Caco-2 (cell line): Measurements from ENCODE around the gene JARID2. TPM values are rescaled to one million over a fixed set of nuclear protein-coding genes. Genes with fewer than 3 reads are reported as not detected.

Experiments
- BruUV-seq: library from RNA; stranded (reverse); fragments of 400-500 nt; replicated peaks from 2 replicates; lab custom pipeline; 2021; lab: Mats Ljungman, UMichigan
- CTCF ChIA-PET: fragments of 300-600 bp; sonication (Branson Sonifier 250); formaldehyde crosslinking; loops from one replicate; lab custom pipeline; 2022; ENCODE audit warnings: antibody characterized with exemption; lab: Charles Lee
- POLR2A ChIA-PET: fragments of 300-600 bp; sonication (Branson Sonifier 250); formaldehyde crosslinking; loops from one replicate; lab custom pipeline; 2022; ENCODE audit warnings: antibody characterized with exemption; lab: Charles Lee
- DNase-seq, 2 experiments: peaks; one replicate each; pipeline versions ENCODE4 v3.0.0 to v3.0.0-alpha.2; 2020 to 2022
- H3K27me3 ChIP-seq: replicated peaks from 2 replicates; pipeline ENCODE4 v1.6.0; 2011; ENCODE audit warnings: low read length; ENCODE audit not compliant: control insufficient read depth, insufficient read depth
- H3K36me3 ChIP-seq: 2 replicates; pipeline ENCODE4 v1.5.1; 2011; ENCODE audit warnings: low read length; ENCODE audit not compliant: control insufficient read depth, insufficient read depth
- H3K4me1 ChIP-seq: fragments of 250-450 bp; sonication (Bioruptor Pico); 2 replicates; pipeline ENCODE4 v1.5.1; 2020; ENCODE audit warnings: mild to moderate bottlenecking
- H3K4me3 ChIP-seq: 2 replicates; pipeline ENCODE4 v1.5.1; 2011; ENCODE audit warnings: low read depth, mild to moderate bottlenecking, control low read depth, low read length
- H3K9me3 ChIP-seq: fragments of 250-450 bp; sonication (Bioruptor Pico); 2 replicates; pipeline ENCODE4 v1.5.1; 2020; ENCODE audit warnings: mild to moderate bottlenecking, moderate library complexity
- H3K27ac Mint-ChIP-seq: one replicate; pipeline ENCODE4 v1.8.0; 2022; ENCODE audit warnings: mixed read lengths; ENCODE audit not compliant: unreplicated experiment
- H3K27me3 Mint-ChIP-seq: one replicate; pipeline ENCODE4 v1.8.0; 2022; ENCODE audit warnings: mixed read lengths; ENCODE audit not compliant: insufficient read depth, unreplicated experiment
- H3K36me3 Mint-ChIP-seq: one replicate; pipeline ENCODE4 v1.8.0; 2022; ENCODE audit warnings: mild to moderate bottlenecking, mixed read lengths; ENCODE audit not compliant: insufficient read depth, unreplicated experiment
- H3K4me1 Mint-ChIP-seq: one replicate; pipeline ENCODE4 v1.8.0; 2022; ENCODE audit warnings: low read depth, mixed read lengths; ENCODE audit not compliant: unreplicated experiment
- H3K4me3 Mint-ChIP-seq: one replicate; pipeline ENCODE4 v1.8.0; 2022; ENCODE audit warnings: mild to moderate bottlenecking, moderate library complexity, mixed read lengths; ENCODE audit not compliant: unreplicated experiment
- H3K9me3 Mint-ChIP-seq: one replicate; pipeline ENCODE4 v1.8.0; 2022; ENCODE audit warnings: mixed read lengths; ENCODE audit not compliant: unreplicated experiment
- CTCF ChIP-seq, 2 experiments: fragments of 200-600 bp in 1 of 2; IDR thresholded peaks; 1 replicate in 1 of 2; 2 replicates in 1 of 2; pipeline versions ENCODE4 v1.5.1 to v1.8.0; 2011 to 2022; ENCODE audit warnings: antibody characterized with exemption in 1 of 2, control low read depth in 1 of 2, inconsistent platforms in 1 of 2, low read depth in 1 of 2, low read length in 1 of 2, mild to moderate bottlenecking in 1 of 2, moderate library complexity in 1 of 2; ENCODE audit not compliant: insufficient read depth in 1 of 2, severe bottlenecking in 1 of 2, unreplicated experiment in 1 of 2
- intact Hi-C: fragments of 100-400 bp; cut with micrococcal nuclease; formaldehyde crosslinking; loops from one replicate; pipeline ENCODE4 v1.10.0; 2022; ENCODE audit not compliant: unreplicated experiment
- total RNA-seq: library from RNA; stranded (reverse); gene quantifications from 2 replicates; pipeline ENCODE4 v1.2.3, GENCODE V29; 2022

The JARID2 gene
- total RNA-seq, 1 experiment from 2014 or later = 18.3 TPM

DNA sequence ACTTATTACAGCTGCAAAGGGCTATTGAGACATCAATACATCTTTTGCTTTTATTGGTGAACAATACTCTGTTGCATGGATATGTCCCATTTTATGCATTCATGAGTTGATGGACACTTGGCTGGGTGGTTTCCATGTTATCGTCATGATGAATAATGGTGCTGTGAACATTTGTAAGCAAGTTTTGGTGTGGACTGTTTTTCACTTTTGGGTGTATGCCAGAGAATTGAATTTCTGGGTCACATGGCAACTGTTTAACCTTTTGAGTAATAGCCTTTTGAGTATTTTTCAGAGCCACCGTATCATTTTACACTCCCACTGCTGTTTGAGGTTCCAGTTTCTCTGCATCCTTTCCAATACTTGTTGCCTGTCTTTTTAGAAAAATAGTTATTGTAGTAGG lies 107.0 kb downstream of the JARID2 start:
- intact Hi-C loops = no loop called here
- no peaks in the 10 kb centered on the region for H3K4me1 ChIP-seq
- Mint-ChIP-seq H3K27me3 (no peaks in the 10 kb centered on the region), H3K9me3 (no peaks in the 10 kb centered on the region), H3K4me3 (no peak overlapping the region), H3K4me1 (no peaks in the 10 kb centered on the region), H3K27ac (no peak overlapping the region), H3K36me3 (no peaks in the 10 kb centered on the region)
- CTCF ChIA-PET = no interaction called here
- TF ChIP-seq CTCF (IDR thresholded peaks at IDR 0.05; ENCODE audit: insufficient read depth in 1 of 2, low read depth in 1 of 2, low read length in 1 of 2, severe bottlenecking in 1 of 2, unreplicated experiment in 1 of 2) = no peak
- no peaks in the 10 kb centered on the region for H3K36me3 ChIP-seq
- H3K4me3 ChIP-seq = no peak overlapping the region
- POLR2A ChIA-PET = no interaction called here
- H3K27me3 ChIP-seq = no peaks in the 10 kb centered on the region
- BruUV-seq = no TSS peak
- H3K9me3 ChIP-seq = no peaks in the 10 kb centered on the region
- no peak for DNase-seq

- Mint-ChIP-seq H3K36me3 (no peaks in the 10 kb centered on the region), H3K27ac (no peak overlapping the region), H3K4me3 (no peak overlapping the region), H3K27me3 (no peaks in the 10 kb centered on the region), H3K9me3 (no peaks in the 10 kb centered on the region), H3K4me1 (peaks cover 8% of the 10 kb centered on the region)
- Histone ChIP-seq H3K9me3 (no peaks in the 10 kb centered on the region), H3K27me3 (no peaks in the 10 kb centered on the region), H3K4me3 (no peak overlapping the region), H3K36me3 (no peaks in the 10 kb centered on the region), H3K4me1 (no peaks in the 10 kb centered on the region)
- POLR2A ChIA-PET = no interaction called here
- no peak for TF ChIP-seq CTCF (IDR thresholded peaks at IDR 0.05; ENCODE audit: insufficient read depth in 1 of 2, low read depth in 1 of 2, low read length in 1 of 2, severe bottlenecking in 1 of 2, unreplicated experiment in 1 of 2)
- CTCF ChIA-PET = no interaction called here
- no peak for DNase-seq
- intact Hi-C loops = no loop called here
- BruUV-seq = no TSS peak
Observed at GRCh38 chr6:15355683-15356099, 109.8 kb downstream of the JARID2 start.

DNA sequence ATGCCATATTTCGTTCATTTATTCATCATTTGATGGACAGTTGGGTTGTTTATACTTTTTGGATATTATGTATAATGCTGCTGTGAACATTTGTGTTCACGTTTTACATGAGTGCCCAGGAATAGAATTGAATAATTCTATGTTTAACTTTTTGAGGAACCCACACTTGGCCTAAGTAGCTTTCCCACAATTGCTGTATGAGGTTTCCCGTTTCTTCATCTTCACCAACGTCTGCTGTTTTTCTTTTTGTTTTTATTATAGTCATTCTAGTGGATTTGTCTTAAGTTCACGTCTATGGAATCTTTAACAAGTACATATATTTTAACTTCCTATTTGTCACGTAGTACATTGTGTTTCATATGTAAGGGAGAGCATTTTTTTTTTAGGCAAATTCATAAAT lies 110.3 kb downstream of the JARID2 start:
- TF ChIP-seq CTCF (IDR thresholded peaks at IDR 0.05; ENCODE audit: insufficient read depth in 1 of 2, low read depth in 1 of 2, low read length in 1 of 2, severe bottlenecking in 1 of 2, unreplicated experiment in 1 of 2) = no peak
- H3K9me3 Mint-ChIP-seq = no peaks in the 10 kb centered on the region
- H3K4me1 Mint-ChIP-seq = peaks cover 8% of the 10 kb centered on the region
- intact Hi-C loops = no loop called here
- BruUV-seq = no TSS peak
- Histone ChIP-seq H3K27me3 (no peaks in the 10 kb centered on the region), H3K36me3 (no peaks in the 10 kb centered on the region), H3K9me3 (no peaks in the 10 kb centered on the region), H3K4me3 (no peak overlapping the region), H3K4me1 (no peaks in the 10 kb centered on the region)
- no peak overlapping the region for H3K27ac Mint-ChIP-seq
- ChIA-PET CTCF (no interaction called here), POLR2A (no interaction called here)
- H3K27me3 Mint-ChIP-seq = no peaks in the 10 kb centered on the region
- DNase-seq = no peak
- no peaks in the 10 kb centered on the region for H3K36me3 Mint-ChIP-seq
- no peak overlapping the region for H3K4me3 Mint-ChIP-seq
